Inferior parietal cortex (tissue), 1 donor: ENCODE measurements around the gene HOXA3.

Source experiments
- DNase-seq: peaks from one replicate; pipeline ENCODE4 v3.0.0-alpha.2; 2016; ENCODE audit errors: extremely low spot score

The HOXA3 gene

DNA sequence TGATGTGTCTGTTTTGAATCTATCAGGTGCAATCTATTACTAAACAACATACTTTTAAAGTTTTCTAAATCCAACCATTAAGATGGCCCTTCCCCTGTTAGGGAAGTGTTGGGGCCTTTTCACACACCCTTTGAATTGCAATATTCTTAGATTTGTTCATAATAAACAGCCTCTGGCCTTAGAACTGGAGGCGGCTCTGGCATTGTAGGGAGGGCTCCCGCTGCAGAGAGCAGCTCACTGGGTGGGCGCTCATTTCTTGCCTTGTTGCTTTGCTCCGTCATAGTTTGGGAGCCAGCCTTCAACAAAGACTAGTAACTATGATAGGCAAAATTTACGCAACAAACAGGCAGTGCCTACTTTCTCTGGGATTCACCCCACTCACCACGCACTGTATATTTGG, 26.0 kb upstream of the HOXA3 start:
- no peak for DNase-seq

DNA sequence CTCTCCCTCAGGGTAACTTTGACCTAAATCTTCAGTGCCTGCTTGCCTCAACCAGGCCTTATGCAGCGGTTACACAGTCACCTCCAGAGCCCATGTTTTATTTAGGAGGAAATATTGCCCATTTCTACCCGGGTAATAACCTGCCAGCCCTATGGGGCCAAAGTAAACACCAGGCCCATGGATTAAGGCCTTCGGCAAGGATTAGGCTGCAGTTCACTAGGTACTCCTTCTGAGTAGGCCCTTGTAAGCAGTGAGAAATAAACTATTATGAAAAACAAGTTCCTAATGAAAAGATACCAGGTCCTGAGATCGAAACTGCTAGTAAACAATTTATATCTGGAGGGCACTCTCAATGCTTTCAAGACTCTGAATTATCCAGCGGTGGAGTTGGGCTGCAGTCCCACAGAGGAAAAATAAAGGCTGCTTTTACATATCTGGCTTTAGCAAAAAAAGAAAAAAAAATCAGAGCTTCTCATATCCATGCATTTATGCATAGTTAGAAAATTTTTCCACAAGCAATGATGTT, 25.5 kb upstream of the HOXA3 start:
- DNase-seq = no peak

DNA sequence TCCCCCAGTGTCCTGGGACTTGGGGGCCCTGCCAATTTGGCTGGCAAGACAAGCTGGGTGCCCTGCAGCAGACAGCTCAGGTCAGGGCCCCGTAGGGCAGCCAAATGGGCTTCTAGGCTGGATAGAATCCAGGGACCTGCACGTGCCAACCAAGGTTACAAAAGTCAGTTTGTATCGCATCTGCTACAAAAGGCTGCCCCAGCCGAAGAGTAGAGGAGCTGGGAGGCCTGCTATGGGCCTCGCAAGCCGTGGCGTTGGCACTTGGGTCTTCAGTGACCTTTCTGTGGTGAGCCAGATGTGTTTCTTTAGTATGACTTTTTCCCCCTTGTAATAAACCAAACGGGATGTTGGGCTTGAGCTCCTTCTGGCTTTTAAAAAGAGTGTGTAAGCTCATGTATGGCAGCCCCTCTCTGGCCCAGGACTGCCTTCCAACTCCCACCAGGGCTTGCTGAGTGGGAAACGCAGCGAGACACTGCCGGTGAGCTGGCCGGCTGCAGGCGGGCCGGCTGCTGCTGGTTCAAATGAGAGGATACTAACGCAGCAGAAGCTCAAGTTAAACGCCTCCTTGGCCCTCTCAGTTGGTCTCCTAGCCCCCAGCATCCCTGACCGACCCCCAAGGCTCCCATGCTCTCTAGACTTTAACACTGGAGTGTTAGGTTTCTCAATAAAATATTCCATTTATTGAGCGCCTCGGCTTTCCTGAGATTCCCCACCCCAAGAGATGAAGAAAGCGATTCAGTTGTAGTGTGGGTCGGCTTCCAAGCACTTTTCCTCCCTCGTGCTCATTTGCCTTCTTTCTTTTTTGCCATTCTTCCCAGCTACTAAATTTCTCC, 24.8 kb upstream of the HOXA3 start:
- DNase-seq = no peak

DNA sequence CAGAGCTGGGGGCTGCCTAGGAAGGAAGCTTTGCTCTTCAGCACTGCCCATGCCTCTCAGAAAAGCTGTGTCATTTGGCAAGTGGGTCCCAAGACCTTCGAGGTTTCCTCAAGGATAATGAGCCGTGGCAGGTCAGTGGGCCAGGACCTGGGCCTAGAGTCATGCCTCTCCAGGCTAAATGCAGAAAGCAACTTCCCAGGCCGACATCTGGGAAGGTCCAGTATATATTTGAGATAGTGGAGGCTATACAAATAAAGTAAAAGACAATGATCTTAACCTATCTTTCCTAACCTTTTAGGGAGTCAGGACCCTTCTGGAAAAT, 24.1 kb upstream of the HOXA3 start:
- no peak for DNase-seq

DNA sequence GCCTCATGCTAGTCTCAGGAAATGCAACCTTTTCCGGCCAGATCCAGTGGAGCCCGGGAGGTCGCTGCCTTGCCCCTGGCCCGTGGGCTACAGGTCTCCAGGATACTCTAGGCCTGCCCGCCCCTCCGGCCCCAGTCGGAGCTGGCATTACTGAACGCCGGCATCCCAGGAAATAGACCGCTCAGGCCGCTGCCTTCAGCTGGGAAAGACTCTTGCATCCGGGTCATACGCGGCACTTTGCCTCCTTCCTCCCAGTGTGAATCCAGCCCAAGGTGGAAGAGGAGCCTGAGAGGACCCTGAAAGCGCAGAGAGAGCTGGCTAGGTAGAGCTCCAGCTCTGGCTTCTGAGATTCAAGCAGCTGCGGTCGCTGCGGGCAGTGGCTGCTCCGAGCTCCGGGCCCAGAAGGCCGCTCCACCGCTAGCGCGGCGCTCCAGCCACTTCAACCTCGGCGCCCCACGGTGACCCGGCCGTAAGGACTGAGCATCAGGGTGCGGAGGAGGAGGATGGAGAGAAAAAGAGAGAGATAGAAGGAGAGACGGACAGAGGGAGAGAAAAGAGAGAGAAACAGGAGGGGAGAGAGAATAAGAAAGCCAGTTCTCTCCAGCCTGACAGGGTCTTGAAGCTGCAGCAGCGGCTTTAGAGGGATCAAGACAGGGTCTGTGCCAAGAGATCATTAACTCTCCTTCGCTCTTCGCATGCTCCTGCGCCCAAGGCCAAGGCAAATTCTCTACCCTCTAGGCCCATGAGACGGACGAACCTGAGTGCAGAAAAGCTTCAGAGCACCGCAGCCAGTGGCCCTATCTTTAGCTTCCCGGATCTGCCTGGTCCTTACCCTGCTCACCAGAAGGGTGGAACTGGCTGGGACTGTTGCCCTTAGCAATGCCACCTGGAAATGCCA, 23.5 kb upstream of the HOXA3 start:
- DNase-seq = no peak

DNA sequence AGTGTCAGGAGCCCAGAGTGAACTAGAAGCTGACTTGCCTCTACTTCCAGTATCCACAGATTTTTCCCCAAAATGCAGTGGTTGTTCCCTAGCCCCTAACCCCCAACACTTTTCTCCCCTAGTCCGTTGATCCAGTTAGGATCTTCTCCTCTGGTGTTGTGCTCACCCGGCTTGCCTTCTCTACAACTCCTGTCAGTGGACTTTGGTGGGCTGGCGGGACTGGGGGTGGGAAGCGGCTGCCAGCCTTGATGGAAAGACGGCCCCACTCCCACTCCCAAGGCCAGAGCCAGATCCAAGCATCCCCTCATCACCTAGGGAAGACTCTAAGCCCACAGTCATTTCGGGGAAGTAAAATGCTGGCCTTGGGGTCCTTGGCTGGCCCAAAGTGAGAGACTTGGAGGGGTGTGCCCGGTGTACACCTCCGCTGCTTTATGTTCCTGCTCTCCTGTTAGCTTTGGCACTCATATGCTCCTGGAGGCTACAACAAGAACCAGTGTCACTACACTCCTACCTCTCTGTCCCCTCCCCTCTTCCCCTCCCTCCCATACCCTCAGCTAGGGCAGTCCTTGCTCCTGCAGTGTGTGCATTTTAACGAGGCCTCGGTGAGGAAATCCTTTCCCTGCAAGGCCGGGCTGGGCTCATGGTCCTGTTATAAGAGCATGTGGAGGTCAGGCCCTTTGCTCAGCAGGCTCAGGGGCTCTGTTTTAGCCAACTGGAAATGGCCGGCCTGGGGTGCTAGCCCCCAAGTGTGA, 22.7 kb upstream of the HOXA3 start:
- DNase-seq = no peak

DNA sequence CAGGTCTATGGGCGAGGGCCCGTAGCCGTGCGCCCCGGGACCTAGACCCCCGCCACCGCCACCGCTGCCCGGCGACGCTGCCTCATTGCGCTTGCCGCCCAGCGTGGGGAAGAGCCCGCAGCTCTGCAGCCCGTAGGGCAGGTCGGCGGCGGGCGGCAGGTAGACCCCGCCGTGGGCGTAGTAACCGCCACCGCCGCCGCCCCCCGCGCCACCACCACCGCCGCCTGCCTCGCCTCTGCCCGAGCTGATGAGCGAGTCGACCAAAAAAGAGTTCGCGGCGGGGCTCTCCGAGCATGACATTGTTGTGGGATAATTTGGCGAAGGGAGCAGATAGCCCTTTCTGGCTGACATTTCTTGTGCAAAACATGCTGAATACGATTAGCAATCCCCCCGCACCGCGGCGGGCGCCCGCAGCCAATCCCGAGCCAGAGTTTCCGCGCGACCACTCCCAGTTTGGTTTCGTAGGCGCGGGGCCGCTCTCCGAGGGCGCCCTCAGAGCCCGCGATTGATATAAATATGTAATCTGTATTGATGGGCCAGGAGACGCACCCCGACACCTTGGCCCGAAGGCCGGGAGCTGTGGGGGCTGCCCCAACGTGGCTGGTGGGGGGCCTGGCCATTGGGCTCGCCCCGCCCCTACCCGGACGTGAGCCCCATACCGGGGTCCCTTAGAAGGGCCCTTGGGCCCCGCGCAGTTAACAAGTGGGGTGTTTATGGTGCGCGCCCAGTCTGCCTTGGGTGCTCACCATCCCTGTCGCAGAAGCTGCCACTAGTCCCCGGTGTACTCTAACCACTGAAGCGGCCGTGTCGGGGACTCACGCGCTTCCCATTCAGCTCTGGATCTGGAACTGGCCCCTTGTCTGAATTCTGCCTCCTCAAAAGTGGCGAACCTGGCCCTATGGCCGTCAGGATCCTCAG, 21.8 kb upstream of the HOXA3 start, which contains the start of gene HOXA10:
Gene HOXA10, minus strand, starts transcription at position 365 of the 918 bp plus-strand sequence. Its CDS starts 14 bp downstream, at position 351.
- DNase-seq = no peak

DNA sequence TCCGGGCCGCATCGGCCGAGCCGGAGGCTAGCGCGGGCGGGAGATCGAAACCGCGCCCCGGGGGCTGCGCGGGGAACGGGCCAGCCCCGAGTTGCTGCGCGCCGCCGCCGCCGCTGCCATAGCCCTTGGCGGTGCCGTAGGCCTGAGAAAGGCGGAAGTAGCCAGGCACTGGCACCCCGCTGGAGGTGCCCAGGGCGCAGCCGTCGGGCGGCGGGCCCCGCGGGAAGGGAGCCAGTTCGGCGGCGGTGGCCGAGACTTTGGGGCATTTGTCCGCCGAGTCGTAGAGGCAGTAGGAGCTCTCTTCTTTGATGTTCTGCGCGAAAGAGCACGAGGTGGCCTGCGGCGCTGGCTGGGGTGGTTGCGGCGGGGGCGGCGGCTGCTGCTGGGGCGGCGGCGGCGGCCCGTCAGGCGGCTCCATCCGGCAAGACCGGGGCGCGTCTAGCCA, 21.1 kb upstream of the HOXA3 start:
- DNase-seq = no peak

DNA sequence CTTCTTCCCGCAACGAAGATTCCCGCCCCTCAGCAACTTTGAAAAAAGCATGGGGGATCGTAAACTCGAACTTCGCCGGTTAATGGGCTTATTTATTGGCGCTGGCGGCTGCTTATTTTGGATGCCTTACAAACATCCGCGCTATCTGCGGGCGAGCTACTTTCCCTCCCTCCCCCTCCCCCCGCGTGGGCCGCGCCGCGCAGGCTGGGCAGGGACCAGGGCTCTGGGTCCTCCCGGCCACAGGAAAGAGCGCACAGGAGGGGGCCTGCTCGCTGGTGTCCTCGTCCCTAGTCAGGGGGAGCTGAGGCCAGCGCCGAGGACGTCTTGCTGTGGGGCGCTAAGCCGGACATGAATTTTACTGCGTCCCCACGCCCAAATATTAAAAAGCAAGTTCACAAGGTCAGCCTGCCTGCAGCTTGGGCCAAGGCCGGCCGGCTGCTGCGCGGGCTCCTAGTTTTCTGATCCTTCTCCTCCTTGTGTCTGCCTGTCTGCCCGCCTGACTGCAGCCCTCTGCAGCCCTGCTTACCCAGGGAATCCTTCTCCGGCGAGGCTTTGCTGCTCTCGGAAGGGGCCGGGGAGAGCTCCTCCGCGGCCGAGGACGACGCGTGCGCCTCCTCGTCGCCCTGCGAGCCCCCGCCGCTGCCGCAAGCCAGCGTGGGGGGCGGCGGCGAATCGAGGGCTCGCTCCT, 20.6 kb upstream of the HOXA3 start:
- no peak for DNase-seq

DNA sequence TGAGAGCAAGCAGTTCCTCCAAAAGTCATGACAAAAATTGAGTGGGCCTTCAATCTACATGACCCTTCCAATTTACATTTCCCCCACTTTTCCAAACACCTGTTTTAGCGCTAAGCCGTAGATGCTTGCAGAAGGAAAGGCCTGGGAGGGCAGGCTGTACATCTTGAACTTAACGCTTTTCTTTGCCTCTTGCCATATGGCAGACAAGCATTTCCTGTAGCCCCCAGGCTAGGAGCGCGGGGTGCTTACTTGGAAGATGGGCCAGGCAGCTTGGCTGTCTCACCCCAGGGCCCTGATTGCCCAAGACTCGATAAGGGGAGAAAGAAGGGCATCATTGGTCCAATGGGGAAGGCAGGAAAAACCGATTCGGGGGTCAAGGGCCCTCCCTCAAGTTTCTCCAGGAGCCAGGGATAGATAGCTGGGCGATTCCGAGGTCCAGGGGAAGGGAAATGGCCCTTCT, 20.0 kb upstream of the HOXA3 start:
- no peak for DNase-seq

DNA sequence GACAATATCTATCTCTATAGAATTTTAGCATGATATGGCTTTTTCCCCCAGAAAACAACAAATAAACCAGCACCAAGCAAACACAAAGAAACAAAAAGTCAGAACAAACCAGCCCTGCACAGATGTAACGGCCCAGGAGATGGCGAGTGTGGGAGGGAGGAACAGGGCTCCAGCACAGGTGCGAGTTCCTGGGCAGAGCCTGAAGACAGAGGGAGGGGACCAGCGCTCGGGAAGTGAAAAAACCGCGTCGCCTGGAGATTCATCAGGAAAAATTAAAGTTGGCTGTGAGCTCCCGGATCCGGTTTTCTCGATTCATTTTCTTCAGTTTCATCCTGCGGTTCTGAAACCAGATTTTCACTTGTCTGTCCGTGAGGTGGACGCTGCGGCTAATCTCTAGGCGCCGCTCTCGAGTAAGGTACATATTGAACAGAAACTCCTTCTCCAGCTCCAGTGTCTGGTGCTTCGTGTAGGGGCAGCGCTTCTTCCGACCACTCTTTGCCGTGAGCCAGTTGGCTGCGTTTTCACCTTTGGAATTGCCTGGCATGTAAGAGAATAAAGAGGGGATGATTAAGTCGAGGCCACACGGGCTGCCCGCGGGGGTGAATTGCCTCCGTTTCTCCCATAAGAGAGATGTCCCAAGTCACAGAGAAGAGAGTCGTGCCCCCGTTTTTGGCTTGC, 19.4 kb upstream of the HOXA3 start:
- DNase-seq = no peak

DNA sequence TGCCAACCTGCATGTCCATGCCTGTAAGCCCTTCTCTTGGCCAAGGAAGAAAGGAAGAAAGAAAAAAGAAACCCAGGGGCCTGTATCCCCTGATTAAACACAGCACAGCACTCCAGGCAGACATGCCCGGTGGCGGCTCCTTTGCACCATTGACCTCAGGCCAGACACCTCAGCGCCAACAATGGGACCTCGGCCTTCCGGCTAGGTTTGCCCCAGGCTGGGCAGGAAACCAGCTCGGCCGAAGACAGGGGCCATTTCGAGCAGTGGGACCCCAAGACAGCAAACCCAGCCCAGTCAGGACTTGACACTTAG, 18.9 kb upstream of the HOXA3 start:
- no peak for DNase-seq

DNA sequence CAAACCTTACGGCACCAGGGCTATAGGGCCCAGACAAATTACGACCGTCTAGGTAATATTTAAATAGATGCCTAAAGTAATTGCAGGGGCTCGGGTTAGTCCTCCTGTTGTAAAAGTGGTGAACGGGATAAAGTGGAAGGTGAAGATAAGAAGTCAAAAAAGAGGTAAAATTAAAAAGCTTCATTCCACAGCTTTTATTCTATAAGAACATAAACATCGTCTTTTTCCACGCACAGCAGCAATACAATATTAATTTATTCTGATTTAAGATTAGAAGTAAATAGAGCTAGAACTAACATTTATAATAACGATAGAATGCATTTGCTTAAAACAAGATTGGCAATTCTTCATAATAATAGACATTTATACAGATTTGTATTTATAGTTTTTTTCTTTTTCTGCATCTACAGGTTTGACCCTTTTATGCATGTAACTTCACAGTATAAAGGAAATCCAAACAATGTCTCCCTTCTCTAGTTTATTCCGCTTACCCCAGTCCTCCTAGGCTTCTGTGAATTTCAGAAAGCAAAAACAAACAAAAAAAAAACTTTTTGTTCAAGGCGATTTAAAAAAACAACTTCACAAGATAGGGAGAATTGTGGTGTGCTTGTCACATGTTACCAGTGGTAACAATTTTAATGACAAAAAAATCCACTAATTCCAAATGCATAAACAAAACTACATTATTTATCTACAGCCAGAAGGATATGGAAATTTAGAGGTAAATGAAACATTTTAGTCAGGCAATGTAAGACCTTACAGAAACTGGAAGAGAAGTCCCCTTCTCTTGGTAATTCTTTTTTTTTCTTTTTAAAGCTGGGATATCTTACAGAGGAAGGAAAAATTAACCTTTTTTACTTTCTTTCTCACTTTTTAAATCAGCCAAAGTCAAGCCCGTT, 18.3 kb upstream of the HOXA3 start:
- DNase-seq = no peak

DNA sequence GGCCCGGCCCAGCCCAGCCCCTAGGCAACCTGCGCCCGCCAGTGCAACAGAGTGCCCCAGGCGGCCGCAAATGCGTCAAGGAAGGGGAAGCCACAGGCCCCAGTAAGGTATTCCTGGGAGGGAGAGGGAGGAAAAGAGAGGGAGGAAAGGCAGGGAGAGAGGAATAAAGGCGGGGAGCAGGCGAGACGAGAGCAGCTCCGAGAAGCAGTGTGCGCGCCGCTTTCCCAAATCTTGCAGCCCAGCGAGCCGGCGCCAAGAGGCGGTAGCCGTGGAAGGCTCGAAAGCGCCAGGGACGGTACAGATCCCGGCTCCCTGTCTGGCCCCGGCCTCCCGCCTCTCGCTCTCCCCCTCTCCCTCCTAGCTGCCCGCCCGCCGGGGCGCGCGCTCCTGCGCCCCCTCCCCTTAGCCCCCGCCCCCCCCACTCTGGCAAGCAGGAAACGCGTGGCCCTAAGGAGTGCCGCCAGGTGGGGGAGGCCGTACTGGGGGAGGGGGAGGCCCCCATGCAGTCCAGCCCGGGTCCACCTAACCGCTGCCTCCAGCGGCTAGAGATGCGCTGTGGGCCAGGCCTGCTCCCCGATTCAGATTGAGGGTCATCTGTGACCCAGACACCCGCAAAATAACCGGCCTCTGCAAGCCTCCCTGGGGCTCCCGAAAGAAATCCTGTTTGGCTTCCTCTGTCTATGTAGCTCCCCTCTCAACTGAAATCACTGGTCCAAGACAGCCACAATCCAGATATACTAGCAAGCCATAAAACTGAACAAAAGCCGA, 17.5 kb upstream of the HOXA3 start:
- DNase-seq = no peak

DNA sequence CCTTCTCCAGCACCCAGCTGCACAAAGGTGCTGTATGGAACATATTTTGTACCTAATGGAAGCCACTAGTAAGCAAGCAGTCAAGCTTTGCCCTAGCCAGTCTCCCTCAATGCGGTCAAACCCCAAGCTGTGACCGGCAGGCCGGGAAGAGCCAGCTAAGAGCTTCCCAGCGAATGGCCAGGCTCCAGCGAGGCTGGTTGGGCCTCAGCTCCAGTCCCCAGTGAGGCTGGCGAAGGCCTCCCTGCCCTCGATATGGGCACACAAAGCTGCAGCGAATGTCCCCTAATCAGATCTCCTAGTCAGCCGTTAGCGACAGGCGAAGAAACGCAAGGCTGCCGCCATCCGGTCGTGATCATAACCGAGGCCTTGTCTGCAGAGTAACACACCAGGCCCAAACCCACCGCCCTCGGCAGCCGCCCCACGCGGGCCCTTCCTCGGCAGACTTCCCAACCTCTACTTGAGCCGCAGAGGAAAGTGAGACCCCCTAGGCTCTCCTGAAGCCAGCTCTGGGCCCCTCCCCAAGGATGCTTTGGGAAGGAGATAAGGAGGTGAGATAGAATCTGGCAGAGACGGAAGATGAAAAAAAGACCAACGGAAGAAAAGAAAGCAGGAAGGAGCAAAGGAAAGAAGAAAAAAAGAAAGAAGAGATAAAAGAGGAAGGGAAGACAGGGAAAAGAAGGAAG, 16.0 kb upstream of the HOXA3 start:
- DNase-seq = no peak

DNA sequence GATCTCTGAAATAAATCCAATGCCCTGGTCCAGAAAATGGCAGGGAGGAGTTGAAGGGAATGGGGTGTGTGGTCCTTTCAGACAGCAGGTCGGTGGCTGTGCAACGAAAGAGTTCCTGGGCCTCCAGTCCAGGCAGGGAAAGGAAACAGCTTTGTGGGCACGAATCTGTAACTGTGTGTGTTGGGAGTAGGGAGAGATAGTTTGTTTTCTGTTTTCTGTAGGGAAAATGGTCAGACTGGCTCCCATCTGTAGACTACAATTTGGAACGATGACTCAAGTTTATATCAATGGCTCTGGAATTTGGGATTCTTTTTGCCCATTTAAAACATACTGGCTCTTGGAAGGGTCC, 15.5 kb upstream of the HOXA3 start:
- DNase-seq = no peak
